Measurements from ENCODE around the gene AIMP1.

The AIMP1 gene

GRCh38 chr4:106323119-106323518, 6.8 kb downstream of the AIMP1 start:
- no peaks in the 10 kb centered on the region for H3K4me1 ChIP-seq
- H3K36me3 ChIP-seq, result peaks cover 21% of the 10 kb centered on the region
- no peaks in the 10 kb centered on the region for H3K9me3 ChIP-seq
- no peak overlapping the region for H3K4me3 ChIP-seq (ENCODE audit: low read depth, low read length)
- DNase-seq, result no peak
- TF ChIP-seq CTCF (IDR thresholded peaks at IDR 0.05; ENCODE audit: low read depth, low read length), result no peak
- H3K27me3 ChIP-seq, result no peaks in the 10 kb centered on the region

- H3K9me3 ChIP-seq, result no peaks in the 10 kb centered on the region
These were observed 9.4 kb downstream of the AIMP1 start for GRCh38 chr4:106325800-106326199.

GRCh38 chr4:106329041-106329618, 12.8 kb downstream of the AIMP1 start:
- Histone ChIP-seq H3K4me3 (ENCODE audit: low read depth, low read length) (no peak overlapping the region), H3K36me3 (peaks cover 62% of the 10 kb centered on the region), H3K4me1 (no peaks in the 10 kb centered on the region), H3K9me3 (no peaks in the 10 kb centered on the region), H3K27me3 (no peaks in the 10 kb centered on the region)
- peak; percentile 72 for TF ChIP-seq CTCF (IDR thresholded peaks at IDR 0.05; ENCODE audit: low read depth, low read length)
- DNase-seq, result no peak

More at GRCh38 chr4:106325800-106326199, 9.4 kb downstream of the AIMP1 start:
- Histone ChIP-seq H3K36me3 (peaks cover 39% of the 10 kb centered on the region), H3K4me1 (no peaks in the 10 kb centered on the region), H3K4me3 (ENCODE audit: low read depth, low read length) (no peak overlapping the region), H3K27me3 (no peaks in the 10 kb centered on the region)
- DNase-seq, result no peak
- no peak for TF ChIP-seq CTCF (IDR thresholded peaks at IDR 0.05; ENCODE audit: low read depth, low read length)

GRCh38 chr4:106333186-106333585, 16.8 kb downstream of the AIMP1 start:
- Histone ChIP-seq H3K4me3 (ENCODE audit: low read depth, low read length) (no peak overlapping the region), H3K4me1 (no peaks in the 10 kb centered on the region), H3K36me3 (peaks cover 63% of the 10 kb centered on the region), H3K27me3 (no peaks in the 10 kb centered on the region), H3K9me3 (no peaks in the 10 kb centered on the region)
- no peak for DNase-seq
- no peak for TF ChIP-seq CTCF (IDR thresholded peaks at IDR 0.05; ENCODE audit: low read depth, low read length)

GRCh38 chr4:106334741-106335470, 18.6 kb downstream of the AIMP1 start:
- H3K36me3 ChIP-seq, result peaks cover 64% of the 10 kb centered on the region
- H3K4me3 ChIP-seq (ENCODE audit: low read depth, low read length), result no peak overlapping the region
- no peak for TF ChIP-seq CTCF (IDR thresholded peaks at IDR 0.05; ENCODE audit: low read depth, low read length)
- H3K4me1 ChIP-seq, result no peaks in the 10 kb centered on the region
- DNase-seq, result no peak
- H3K27me3 ChIP-seq, result no peaks in the 10 kb centered on the region
- no peaks in the 10 kb centered on the region for H3K9me3 ChIP-seq

- Histone ChIP-seq H3K36me3 (peaks cover 57% of the 10 kb centered on the region), H3K4me3 (ENCODE audit: low read depth, low read length) (no peak overlapping the region), H3K4me1 (no peaks in the 10 kb centered on the region), H3K27me3 (no peaks in the 10 kb centered on the region), H3K9me3 (no peaks in the 10 kb centered on the region)
- no peak for DNase-seq
- TF ChIP-seq CTCF (IDR thresholded peaks at IDR 0.05; ENCODE audit: low read depth, low read length), result no peak
These were observed 20.3 kb downstream of the AIMP1 start for GRCh38 chr4:106336618-106337017.

All from BE2C (cell line).